Measurements from ENCODE around the gene SRPX. TPM values are rescaled to one million over a fixed set of nuclear protein-coding genes. Genes with fewer than 3 reads are reported as not detected.

Gene SRPX
- polyA plus RNA-seq, 1 of the 3 experiments (the other 2 are of a cell fraction), result 124 TPM

DNA sequence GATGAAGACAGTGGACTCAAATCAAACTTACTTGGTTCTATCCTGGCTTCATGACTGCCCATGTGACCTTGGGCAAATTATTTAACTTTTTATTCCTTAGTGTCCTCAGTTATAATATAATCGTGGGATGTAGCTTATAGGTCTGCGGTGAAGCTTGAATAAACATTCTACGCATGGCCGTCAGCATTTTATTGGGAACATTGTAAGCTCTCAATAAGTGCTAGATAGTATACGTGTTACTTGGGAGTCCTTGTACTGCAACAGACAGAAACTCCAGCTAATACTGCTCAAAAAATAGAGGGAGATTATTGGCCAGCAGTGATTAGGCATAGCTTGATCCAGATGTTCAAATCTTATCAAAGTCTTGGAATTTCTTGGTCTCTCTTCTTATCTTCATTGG, 109.5 kb downstream of the SRPX start:
- no peak for DNase-seq
- H4K20me1 ChIP-seq (ENCODE audit: insufficient read depth), result no peaks in the 10 kb centered on the region
- no peaks in the 10 kb centered on the region for H3K79me2 ChIP-seq (ENCODE audit: insufficient read depth)
- H3K4me3 ChIP-seq (ENCODE audit: low read depth in 2 of 2, low read length in 1 of 2), result no peak overlapping the region
- TF ChIP-seq TEAD4 (IDR thresholded peaks at IDR 0.05; ENCODE audit: borderline replicate concordance, insufficient read depth) (no peak), FOXJ3 (CRISPR knock-in tag; IDR thresholded peaks at IDR 0.05) (no peak), FOSL2 (IDR thresholded peaks at IDR 0.05; ENCODE audit: borderline replicate concordance, low read depth) (no peak)
- TF ChIP-seq, protein P1, sequence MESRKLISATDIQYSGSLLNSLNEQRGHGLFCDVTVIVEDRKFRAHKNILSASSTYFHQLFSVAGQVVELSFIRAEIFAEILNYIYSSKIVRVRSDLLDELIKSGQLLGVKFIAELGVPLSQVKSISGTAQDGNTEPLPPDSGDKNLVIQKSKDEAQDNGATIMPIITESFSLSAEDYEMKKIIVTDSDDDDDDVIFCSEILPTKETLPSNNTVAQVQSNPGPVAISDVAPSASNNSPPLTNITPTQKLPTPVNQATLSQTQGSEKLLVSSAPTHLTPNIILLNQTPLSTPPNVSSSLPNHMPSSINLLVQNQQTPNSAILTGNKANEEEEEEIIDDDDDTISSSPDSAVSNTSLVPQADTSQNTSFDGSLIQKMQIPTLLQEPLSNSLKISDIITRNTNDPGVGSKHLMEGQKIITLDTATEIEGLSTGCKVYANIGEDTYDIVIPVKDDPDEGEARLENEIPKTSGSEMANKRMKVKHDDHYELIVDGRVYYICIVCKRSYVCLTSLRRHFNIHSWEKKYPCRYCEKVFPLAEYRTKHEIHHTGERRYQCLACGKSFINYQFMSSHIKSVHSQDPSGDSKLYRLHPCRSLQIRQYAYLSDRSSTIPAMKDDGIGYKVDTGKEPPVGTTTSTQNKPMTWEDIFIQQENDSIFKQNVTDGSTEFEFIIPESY (IDR thresholded peaks at IDR 0.05; ENCODE audit: borderline replicate concordance, low read depth), result no peak
- H3K9me3 ChIP-seq, result no peaks in the 10 kb centered on the region
- no peaks in the 10 kb centered on the region for H3K27me3 ChIP-seq (ENCODE audit: insufficient read depth)
- H3K4me1 ChIP-seq (ENCODE audit: control insufficient read depth in 1 of 2, insufficient read depth in 2 of 2, low read depth in 1 of 2, low read length in 1 of 2), result no peaks in the 10 kb centered on the region
- WGBS (ENCODE audit: low lambda C conversion rate), result 35% methylated on average over 5 of the region's 5 CpGs
- H2AFZ ChIP-seq (ENCODE audit: low read depth), result no peak overlapping the region
- ChIA-PET POLR2A (no interaction called here), CTCF (interaction anchor here (0.6 kb wide), 1 partner anchor 23 kb away, joined by 3 read pairs; no protein-coding TSS in a partner anchor)
- no peaks in the 10 kb centered on the region for H3K9me2 ChIP-seq
- H3K27ac ChIP-seq (ENCODE audit: low read depth in 2 of 2, low read length in 1 of 2), result no peak overlapping the region
- no peaks in the 10 kb centered on the region for H3F3A ChIP-seq (replicated peaks; ENCODE audit: insufficient read depth)
- no peaks in the 10 kb centered on the region for H3K36me3 ChIP-seq (replicated peaks in 1 of 2; ENCODE audit: control insufficient read depth in 1 of 2, insufficient read depth in 2 of 2, low read length in 1 of 2)
- H3K9ac ChIP-seq, result no peak overlapping the region
- H3K4me2 ChIP-seq, result no peak overlapping the region

DNA sequence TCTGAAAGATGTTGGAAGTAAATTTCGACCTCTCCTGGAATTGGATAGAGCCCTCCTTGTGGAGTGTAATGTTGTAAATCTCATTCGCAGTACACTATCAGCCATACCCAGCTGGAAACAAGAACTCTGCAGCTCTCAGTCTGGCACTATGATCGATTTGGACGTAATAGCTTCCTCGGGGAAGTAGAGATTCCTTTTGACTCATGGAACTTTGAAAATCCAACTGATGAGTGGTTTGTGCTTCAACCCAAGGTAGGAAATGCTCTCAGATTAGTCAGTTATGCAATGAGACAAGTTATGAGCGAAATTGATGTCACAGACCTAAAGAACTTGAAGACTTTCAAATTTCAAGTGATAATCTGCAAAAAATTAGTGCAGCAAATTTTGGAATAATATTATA, 110.4 kb downstream of the SRPX start:
- H4K20me1 ChIP-seq (ENCODE audit: insufficient read depth), result no peaks in the 10 kb centered on the region
- H3K4me1 ChIP-seq (ENCODE audit: control insufficient read depth in 1 of 2, insufficient read depth in 2 of 2, low read depth in 1 of 2, low read length in 1 of 2), result no peaks in the 10 kb centered on the region
- H3K36me3 ChIP-seq (replicated peaks in 1 of 2; ENCODE audit: control insufficient read depth in 1 of 2, insufficient read depth in 2 of 2, low read length in 1 of 2), result no peaks in the 10 kb centered on the region
- H3K79me2 ChIP-seq (ENCODE audit: insufficient read depth), result no peaks in the 10 kb centered on the region
- ChIA-PET POLR2A (no interaction called here), CTCF (no interaction called here)
- no peaks in the 10 kb centered on the region for H3K27me3 ChIP-seq (ENCODE audit: insufficient read depth)
- H3K4me2 ChIP-seq, result no peak overlapping the region
- H3K9ac ChIP-seq, result no peak overlapping the region
- H3F3A ChIP-seq (replicated peaks; ENCODE audit: insufficient read depth), result no peaks in the 10 kb centered on the region
- H3K9me2 ChIP-seq, result no peaks in the 10 kb centered on the region
- no peak overlapping the region for H3K4me3 ChIP-seq (ENCODE audit: low read depth in 2 of 2, low read length in 1 of 2)
- H3K9me3 ChIP-seq, result no peaks in the 10 kb centered on the region
- DNase-seq, result no peak
- H2AFZ ChIP-seq (ENCODE audit: low read depth), result no peak overlapping the region
- TF ChIP-seq, protein P2, sequence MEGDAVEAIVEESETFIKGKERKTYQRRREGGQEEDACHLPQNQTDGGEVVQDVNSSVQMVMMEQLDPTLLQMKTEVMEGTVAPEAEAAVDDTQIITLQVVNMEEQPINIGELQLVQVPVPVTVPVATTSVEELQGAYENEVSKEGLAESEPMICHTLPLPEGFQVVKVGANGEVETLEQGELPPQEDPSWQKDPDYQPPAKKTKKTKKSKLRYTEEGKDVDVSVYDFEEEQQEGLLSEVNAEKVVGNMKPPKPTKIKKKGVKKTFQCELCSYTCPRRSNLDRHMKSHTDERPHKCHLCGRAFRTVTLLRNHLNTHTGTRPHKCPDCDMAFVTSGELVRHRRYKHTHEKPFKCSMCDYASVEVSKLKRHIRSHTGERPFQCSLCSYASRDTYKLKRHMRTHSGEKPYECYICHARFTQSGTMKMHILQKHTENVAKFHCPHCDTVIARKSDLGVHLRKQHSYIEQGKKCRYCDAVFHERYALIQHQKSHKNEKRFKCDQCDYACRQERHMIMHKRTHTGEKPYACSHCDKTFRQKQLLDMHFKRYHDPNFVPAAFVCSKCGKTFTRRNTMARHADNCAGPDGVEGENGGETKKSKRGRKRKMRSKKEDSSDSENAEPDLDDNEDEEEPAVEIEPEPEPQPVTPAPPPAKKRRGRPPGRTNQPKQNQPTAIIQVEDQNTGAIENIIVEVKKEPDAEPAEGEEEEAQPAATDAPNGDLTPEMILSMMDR (IDR thresholded peaks at IDR 0.05), result no peak
- TF ChIP-seq, protein P3, sequence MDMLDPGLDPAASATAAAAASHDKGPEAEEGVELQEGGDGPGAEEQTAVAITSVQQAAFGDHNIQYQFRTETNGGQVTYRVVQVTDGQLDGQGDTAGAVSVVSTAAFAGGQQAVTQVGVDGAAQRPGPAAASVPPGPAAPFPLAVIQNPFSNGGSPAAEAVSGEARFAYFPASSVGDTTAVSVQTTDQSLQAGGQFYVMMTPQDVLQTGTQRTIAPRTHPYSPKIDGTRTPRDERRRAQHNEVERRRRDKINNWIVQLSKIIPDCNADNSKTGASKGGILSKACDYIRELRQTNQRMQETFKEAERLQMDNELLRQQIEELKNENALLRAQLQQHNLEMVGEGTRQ (IDR thresholded peaks at IDR 0.05; ENCODE audit: borderline replicate concordance, low read depth, low read length), result no peak
- TF ChIP-seq TAF1 (IDR thresholded peaks at IDR 0.05; ENCODE audit: borderline replicate concordance, low read depth, low read length) (no peak), MXI1 (IDR thresholded peaks at IDR 0.05; ENCODE audit: low read depth, low read length) (no peak), MEF2A (IDR thresholded peaks at IDR 0.05; ENCODE audit: borderline replicate concordance, low read depth) (no peak), RXRA (IDR thresholded peaks at IDR 0.05; ENCODE audit: borderline replicate concordance, low read depth) (no peak), TEAD4 (IDR thresholded peaks at IDR 0.05; ENCODE audit: borderline replicate concordance, insufficient read depth) (no peak), FOXJ3 (CRISPR knock-in tag; IDR thresholded peaks at IDR 0.05) (no peak), POLR2AphosphoS5 (IDR thresholded peaks at IDR 0.05; ENCODE audit: low read depth, low read length) (no peak), GATA2 (CRISPR knock-in tag; IDR thresholded peaks at IDR 0.05) (no peak), YY1 (IDR thresholded peaks at IDR 0.05; ENCODE audit: low read depth) (no peak), ELF1 (IDR thresholded peaks at IDR 0.05) (no peak)
- TF ChIP-seq, protein P4, sequence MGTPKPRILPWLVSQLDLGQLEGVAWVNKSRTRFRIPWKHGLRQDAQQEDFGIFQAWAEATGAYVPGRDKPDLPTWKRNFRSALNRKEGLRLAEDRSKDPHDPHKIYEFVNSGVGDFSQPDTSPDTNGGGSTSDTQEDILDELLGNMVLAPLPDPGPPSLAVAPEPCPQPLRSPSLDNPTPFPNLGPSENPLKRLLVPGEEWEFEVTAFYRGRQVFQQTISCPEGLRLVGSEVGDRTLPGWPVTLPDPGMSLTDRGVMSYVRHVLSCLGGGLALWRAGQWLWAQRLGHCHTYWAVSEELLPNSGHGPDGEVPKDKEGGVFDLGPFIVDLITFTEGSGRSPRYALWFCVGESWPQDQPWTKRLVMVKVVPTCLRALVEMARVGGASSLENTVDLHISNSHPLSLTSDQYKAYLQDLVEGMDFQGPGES (IDR thresholded peaks at IDR 0.05; ENCODE audit: low read depth, low read length), result no peak
- WGBS (ENCODE audit: low lambda C conversion rate), result 3% methylated on average over 6 of the region's 6 CpGs
- no peak overlapping the region for H3K27ac ChIP-seq (ENCODE audit: low read depth in 2 of 2, low read length in 1 of 2)
